Progenitor cell of endocrine pancreas (in vitro differentiated cells): ENCODE measurements around the gene MINDY3. TPM values are rescaled to one million over a fixed set of nuclear protein-coding genes. Genes with fewer than 3 reads are reported as not detected.

Experiments used
- DNase-seq: peaks from one replicate; pipeline ENCODE4 v3.0.0; 2021; ENCODE audit warnings: low spot score; ENCODE audit not compliant: unreplicated experiment
- H3K27ac Mint-ChIP-seq: 2 replicates; pipeline ENCODE4 v1.8.0; 2021; ENCODE audit warnings: mild to moderate bottlenecking, moderate library complexity, mixed read lengths
- H3K27me3 Mint-ChIP-seq: 2 replicates; pipeline ENCODE4 v1.8.0; 2021; ENCODE audit warnings: mixed read lengths
- H3K36me3 Mint-ChIP-seq: 2 replicates; pipeline ENCODE4 v1.8.0; 2022; ENCODE audit warnings: mixed read lengths; ENCODE audit not compliant: insufficient read depth
- H3K4me1 Mint-ChIP-seq: 2 replicates; pipeline ENCODE4 v1.8.0; 2021; ENCODE audit warnings: low read depth, mixed read lengths
- H3K4me3 Mint-ChIP-seq: 2 replicates; pipeline ENCODE4 v1.8.0; 2021; ENCODE audit warnings: low read depth, mild to moderate bottlenecking, moderate library complexity, mixed read lengths
- H3K9me3 Mint-ChIP-seq: 2 replicates; pipeline ENCODE4 v1.8.0; 2021; ENCODE audit warnings: low read depth, mixed read lengths
- total RNA-seq: library from RNA; stranded (reverse); gene quantifications from 2 replicates; pipeline ENCODE4 v1.2.1, GENCODE V29; 2021
- TF ChIP-seq, protein P1 (sequence below): fragments of 200-600 bp; sonication (generic); IDR thresholded peaks from one replicate; pipeline ENCODE4 v1.5.0; 2021; ENCODE audit warnings: antibody characterized with exemption, mild to moderate bottlenecking; ENCODE audit not compliant: unreplicated experiment

The MINDY3 gene
- total RNA-seq, 1 donor from 2014 or later = 26.2 TPM

DNA sequence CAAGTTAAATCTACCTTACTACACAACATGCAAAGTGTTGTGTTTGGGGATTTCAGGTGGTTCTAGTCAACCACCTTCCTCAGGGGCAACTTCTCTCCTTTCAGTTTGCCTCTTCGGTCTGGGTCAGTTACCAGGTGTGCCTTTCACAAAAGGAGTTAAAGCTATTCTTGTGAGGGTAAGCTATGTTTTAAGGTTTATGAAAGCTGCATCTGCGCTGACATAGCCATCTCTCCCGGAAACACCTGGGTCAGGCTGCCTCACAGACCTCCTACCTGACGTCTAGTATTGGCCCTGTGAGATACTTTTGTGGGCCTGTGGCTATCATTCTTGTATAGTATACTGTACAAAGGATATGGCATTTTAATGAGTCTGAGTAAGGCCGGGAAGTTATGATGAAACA is 72.9 kb downstream of the MINDY3 start:
- Mint-ChIP-seq H3K4me1 (peaks cover 9% of the 10 kb centered on the region), H3K27ac (no peak overlapping the region), H3K36me3 (peaks cover 8% of the 10 kb centered on the region), H3K9me3 (no peaks in the 10 kb centered on the region), H3K27me3 (no peaks in the 10 kb centered on the region), H3K4me3 (no peak overlapping the region)
- no peak for DNase-seq
- TF ChIP-seq, protein P1, sequence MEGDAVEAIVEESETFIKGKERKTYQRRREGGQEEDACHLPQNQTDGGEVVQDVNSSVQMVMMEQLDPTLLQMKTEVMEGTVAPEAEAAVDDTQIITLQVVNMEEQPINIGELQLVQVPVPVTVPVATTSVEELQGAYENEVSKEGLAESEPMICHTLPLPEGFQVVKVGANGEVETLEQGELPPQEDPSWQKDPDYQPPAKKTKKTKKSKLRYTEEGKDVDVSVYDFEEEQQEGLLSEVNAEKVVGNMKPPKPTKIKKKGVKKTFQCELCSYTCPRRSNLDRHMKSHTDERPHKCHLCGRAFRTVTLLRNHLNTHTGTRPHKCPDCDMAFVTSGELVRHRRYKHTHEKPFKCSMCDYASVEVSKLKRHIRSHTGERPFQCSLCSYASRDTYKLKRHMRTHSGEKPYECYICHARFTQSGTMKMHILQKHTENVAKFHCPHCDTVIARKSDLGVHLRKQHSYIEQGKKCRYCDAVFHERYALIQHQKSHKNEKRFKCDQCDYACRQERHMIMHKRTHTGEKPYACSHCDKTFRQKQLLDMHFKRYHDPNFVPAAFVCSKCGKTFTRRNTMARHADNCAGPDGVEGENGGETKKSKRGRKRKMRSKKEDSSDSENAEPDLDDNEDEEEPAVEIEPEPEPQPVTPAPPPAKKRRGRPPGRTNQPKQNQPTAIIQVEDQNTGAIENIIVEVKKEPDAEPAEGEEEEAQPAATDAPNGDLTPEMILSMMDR = no peak

DNA sequence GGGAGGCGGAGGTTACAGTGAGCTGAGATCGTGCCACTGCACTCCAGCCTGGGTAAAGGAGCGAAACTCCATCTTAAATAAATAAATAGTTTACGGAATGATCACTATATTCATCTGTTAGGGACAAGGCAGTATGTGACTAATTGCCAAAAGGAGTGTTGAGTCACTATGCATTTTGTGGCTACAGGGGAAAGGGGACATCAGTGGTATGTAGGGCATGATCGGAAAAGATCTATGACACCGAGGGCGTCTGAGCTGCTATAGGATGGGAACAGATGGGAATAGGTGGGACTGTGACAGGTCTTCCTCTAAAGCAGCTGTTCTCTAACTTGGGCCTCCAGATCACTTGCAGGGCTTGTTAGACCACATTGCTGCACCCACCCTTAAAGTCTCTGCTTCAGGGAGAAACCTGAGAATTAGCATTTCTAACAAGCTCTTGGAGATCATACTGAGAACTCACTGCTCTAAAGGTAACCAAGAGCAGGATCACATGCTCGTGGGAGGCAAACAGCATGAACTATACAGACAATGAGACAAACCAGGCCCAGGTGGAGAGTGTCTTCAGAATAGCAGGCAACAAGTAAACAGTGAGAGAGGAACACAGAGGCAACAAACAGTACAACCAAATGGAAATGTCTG is 75.5 kb downstream of the MINDY3 start:
- Mint-ChIP-seq H3K4me1 (peaks cover 9% of the 10 kb centered on the region), H3K27ac (no peak overlapping the region), H3K36me3 (peaks cover 8% of the 10 kb centered on the region), H3K9me3 (no peaks in the 10 kb centered on the region), H3K4me3 (no peak overlapping the region), H3K27me3 (no peaks in the 10 kb centered on the region)
- DNase-seq = no peak
- TF ChIP-seq, protein P1 = no peak

DNA sequence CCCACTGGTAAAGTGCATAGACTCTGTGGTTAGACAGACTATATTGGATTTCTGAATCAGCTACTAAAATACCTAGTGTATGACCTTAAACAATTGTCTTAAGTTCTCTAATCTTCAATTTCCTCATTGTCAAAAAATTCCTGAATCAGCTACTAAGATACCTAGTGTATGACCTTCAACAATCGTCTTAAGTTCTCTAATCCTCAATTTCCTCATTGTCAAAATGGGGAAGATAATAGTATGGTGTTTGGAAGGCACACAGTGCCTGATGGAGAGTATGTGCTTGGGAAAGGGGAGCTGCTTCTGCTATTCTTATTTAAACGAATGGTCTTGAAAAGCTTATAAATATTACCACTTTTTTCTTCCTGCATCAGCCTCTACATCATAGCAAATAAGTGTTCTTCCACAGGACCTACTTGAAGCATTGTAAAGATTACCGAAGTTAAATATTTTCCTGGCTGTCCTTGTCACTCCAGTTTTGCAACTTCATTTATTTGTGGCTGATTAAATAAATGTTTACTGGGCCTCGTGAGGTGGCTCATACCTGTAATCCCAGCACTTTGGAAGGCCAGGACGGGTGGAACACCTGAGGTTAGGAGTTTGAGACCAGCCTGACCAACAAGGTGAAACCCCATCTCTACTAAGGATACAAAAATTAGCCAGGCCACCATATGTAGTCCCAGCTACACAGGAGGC is 76.2 kb downstream of the MINDY3 start:
- Mint-ChIP-seq H3K4me3 (no peak overlapping the region), H3K9me3 (no peaks in the 10 kb centered on the region), H3K27ac (peak overlapping the region; percentile 33), H3K4me1 (peaks cover 9% of the 10 kb centered on the region), H3K36me3 (peaks cover 8% of the 10 kb centered on the region), H3K27me3 (no peaks in the 10 kb centered on the region)
- DNase-seq = no peak
- TF ChIP-seq, protein P1 = no peak

DNA sequence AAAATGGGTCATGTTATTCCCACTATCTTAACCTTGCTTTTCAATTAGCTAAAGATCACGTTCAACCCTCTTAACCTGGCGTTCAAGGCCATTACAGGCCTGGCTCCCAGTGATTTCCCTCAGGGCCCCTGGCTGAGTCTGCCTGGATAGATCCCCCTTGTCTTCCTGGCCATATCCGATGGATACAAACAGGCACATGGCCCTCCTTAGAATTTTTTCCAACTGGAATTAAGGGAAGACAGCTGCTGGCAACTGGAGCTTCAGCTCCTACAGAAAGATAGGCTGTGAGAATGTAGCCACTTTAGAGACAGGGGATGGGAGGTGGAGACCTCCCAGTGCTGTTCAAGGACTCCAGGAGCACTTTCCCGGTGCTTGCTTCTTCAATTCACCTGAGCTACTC is 77.5 kb downstream of the MINDY3 start:
- no peaks in the 10 kb centered on the region for H3K27me3 Mint-ChIP-seq
- H3K9me3 Mint-ChIP-seq = no peaks in the 10 kb centered on the region
- no peak overlapping the region for H3K27ac Mint-ChIP-seq
- peaks cover 9% of the 10 kb centered on the region for H3K4me1 Mint-ChIP-seq
- H3K36me3 Mint-ChIP-seq = peaks cover 15% of the 10 kb centered on the region
- H3K4me3 Mint-ChIP-seq = no peak overlapping the region
- TF ChIP-seq, protein P1 = no peak
- no peak for DNase-seq

DNA sequence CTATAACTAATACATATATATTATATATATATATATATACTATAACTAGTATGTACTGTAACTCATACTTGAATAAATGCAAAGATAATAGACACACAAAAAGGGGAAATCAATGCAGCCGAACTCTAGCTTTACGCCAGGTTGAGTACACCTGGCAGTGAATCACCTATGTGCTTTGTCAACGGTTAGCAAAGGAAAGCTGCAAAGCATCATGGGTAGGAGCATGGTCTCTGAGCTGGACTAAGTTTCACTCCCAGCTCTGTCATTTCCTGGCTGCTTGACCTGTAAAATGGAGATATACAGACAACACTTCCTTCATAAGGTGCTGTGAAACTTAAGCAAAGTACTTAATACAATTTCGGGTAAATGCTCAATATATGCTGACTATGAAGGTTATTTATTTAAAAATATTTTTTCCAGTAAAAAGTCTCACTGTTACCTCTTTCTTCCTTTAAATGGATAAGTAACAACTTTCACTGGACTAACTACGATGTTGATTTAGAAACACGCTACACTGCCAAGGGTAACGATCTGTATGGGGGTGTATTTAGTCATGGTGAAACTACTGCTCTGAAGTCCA is 78.8 kb downstream of the MINDY3 start:
- H3K27me3 Mint-ChIP-seq = no peaks in the 10 kb centered on the region
- H3K4me1 Mint-ChIP-seq = peaks cover 9% of the 10 kb centered on the region
- H3K4me3 Mint-ChIP-seq = no peak overlapping the region
- H3K9me3 Mint-ChIP-seq = peaks cover 5% of the 10 kb centered on the region
- no peak overlapping the region for H3K27ac Mint-ChIP-seq
- TF ChIP-seq, protein P1 = no peak
- peaks cover 23% of the 10 kb centered on the region for H3K36me3 Mint-ChIP-seq
- DNase-seq = no peak
